HepG2 (cell line): ENCODE measurements around the gene TSNAXIP1. TPM values are rescaled to one million over a fixed set of nuclear protein-coding genes. Genes with fewer than 3 reads are reported as not detected.

Source experiments
- CAMTA2 ChIP-seq: sonication (generic); formaldehyde crosslinking; IDR thresholded peaks from 2 replicates; pipeline ENCODE4 v1.4.0; 2020; ENCODE audit warnings: mild to moderate bottlenecking, missing genetic modification reagents, borderline replicate concordance
- KDM5B ChIP-seq: sonication (generic); formaldehyde crosslinking; IDR thresholded peaks from 2 replicates; pipeline ENCODE4 v1.4.0; 2020; ENCODE audit warnings: missing genetic modification reagents, mild to moderate bottlenecking, borderline replicate concordance
- MBD4 ChIP-seq: IDR thresholded peaks from 2 replicates; pipeline ENCODE4 v1.6.1; 2012; ENCODE audit warnings: low read length, inconsistent platforms, borderline replicate concordance
- NR1H2 ChIP-seq: sonication (generic); formaldehyde crosslinking; IDR thresholded peaks from 2 replicates; pipeline ENCODE4 v1.8.1; 2022; ENCODE audit warnings: low read depth, missing genetic modification reagents, borderline replicate concordance
- NRL ChIP-seq: sonication (generic); formaldehyde crosslinking; IDR thresholded peaks from 2 replicates; pipeline ENCODE4 v1.5.0; 2020; ENCODE audit warnings: missing genetic modification reagents, mild to moderate bottlenecking, moderate library complexity, borderline replicate concordance
- ZFAT ChIP-seq: sonication (generic); formaldehyde crosslinking; conservative IDR thresholded peaks from 2 replicates; pipeline ENCODE4 v1.8.1; 2023; ENCODE audit warnings: missing genetic modification reagents, inconsistent platforms
- ZFP36L2 ChIP-seq: sonication (generic); formaldehyde crosslinking; IDR thresholded peaks from 2 replicates; pipeline ENCODE4 v1.4.0; 2020; ENCODE audit warnings: missing genetic modification reagents
- ZFYVE20 ChIP-seq: sonication (generic); formaldehyde crosslinking; IDR thresholded peaks from 2 replicates; pipeline ENCODE4 v1.8.0; 2023; ENCODE audit warnings: low read depth, mild to moderate bottlenecking, moderate library complexity, missing genetic modification reagents, borderline replicate concordance
- ZKSCAN5 ChIP-seq: sonication (generic); formaldehyde crosslinking; IDR thresholded peaks from 2 replicates; pipeline ENCODE4 v1.5.1; 2020; ENCODE audit warnings: mild to moderate bottlenecking, missing genetic modification reagents
- ZNF530 ChIP-seq: sonication (generic); formaldehyde crosslinking; IDR thresholded peaks from 2 replicates; pipeline ENCODE4 v1.5.0; 2020; ENCODE audit warnings: low read depth, mild to moderate bottlenecking, missing genetic modification reagents
- ZNF589 ChIP-seq: sonication (generic); formaldehyde crosslinking; conservative IDR thresholded peaks from 2 replicates; pipeline ENCODE4 v1.8.0; 2022; ENCODE audit warnings: mild to moderate bottlenecking, moderate library complexity, missing genetic modification reagents
- ZNF616 ChIP-seq: sonication (generic); formaldehyde crosslinking; IDR thresholded peaks from 2 replicates; pipeline ENCODE4 v1.5.0; 2020; ENCODE audit warnings: low read depth, mild to moderate bottlenecking, missing genetic modification reagents
- ZNF777 ChIP-seq: sonication (generic); formaldehyde crosslinking; IDR thresholded peaks from 2 replicates; pipeline ENCODE4 v1.4.0; 2020; ENCODE audit warnings: missing genetic modification reagents
- polyA plus RNA-seq, 8 experiments: library from polyadenylated mRNA; depleted of rRNA in 3 of 8; stranded (reverse) in 7 of 8; unstranded in 1 of 8; fragments of >200 nt; fragmentation: Illumina TruSeq in 4 of 8; extraction: Trizol in 4 of 8; gene quantifications; 2 replicates each; pipeline versions ENCODE4 v1.2.1 to v1.2.3, GENCODE V29; 2011 to 2016; ENCODE audit warnings: low read depth in 4 of 8, missing spikeins in 1 of 8, mixed read lengths in 1 of 8; ENCODE audit not compliant: insufficient read depth in 1 of 8
- total RNA-seq, 5 experiments: library from RNA; depleted of rRNA; stranded (reverse); fragments of >200 nt; fragmentation: Illumina TruSeq; extraction: Trizol; gene quantifications; 2 replicates each; pipeline ENCODE4 v1.2.3, GENCODE V29; 2016; ENCODE audit warnings: low read depth in 1 of 5
- TF ChIP-seq, protein P1 (sequence below): sonication (generic); formaldehyde crosslinking; IDR thresholded peaks from 2 replicates; pipeline ENCODE4 v1.5.1; 2020; ENCODE audit warnings: missing genetic modification reagents, mild to moderate bottlenecking, borderline replicate concordance
- TF ChIP-seq, protein P2 (sequence below): sonication (generic); formaldehyde crosslinking; IDR thresholded peaks from 2 replicates; pipeline ENCODE4 v1.4.0; 2020; ENCODE audit warnings: missing genetic modification reagents, low read depth, mild to moderate bottlenecking, borderline replicate concordance
- TF ChIP-seq, protein P3 (sequence below): IDR thresholded peaks from 2 replicates; pipeline ENCODE4 v1.6.1; 2018; ENCODE audit warnings: missing genetic modification reagents, mild to moderate bottlenecking, missing compliant biosample characterization
- TF ChIP-seq, protein P4 (sequence below): sonication (generic); formaldehyde crosslinking; IDR thresholded peaks from 2 replicates; pipeline ENCODE4 v1.5.0; 2020; ENCODE audit warnings: mild to moderate bottlenecking, low read depth, missing genetic modification reagents, borderline replicate concordance
- TF ChIP-seq, protein P5 (sequence below): sonication (generic); formaldehyde crosslinking; IDR thresholded peaks from 2 replicates; pipeline ENCODE4 v1.5.0; 2020; ENCODE audit warnings: mild to moderate bottlenecking, missing genetic modification reagents
- TF ChIP-seq, protein P6 (sequence below): sonication (generic); formaldehyde crosslinking; IDR thresholded peaks from 2 replicates; pipeline ENCODE4 v1.4.0; 2020; ENCODE audit warnings: missing genetic modification reagents, borderline replicate concordance

Gene TSNAXIP1
- total and polyA plus RNA-seq, 2 of the 13 experiments (the other 11 are each of a cell fraction or from before 2014, with no cell fraction given): 0.37 to 0.86 TPM

DNA sequence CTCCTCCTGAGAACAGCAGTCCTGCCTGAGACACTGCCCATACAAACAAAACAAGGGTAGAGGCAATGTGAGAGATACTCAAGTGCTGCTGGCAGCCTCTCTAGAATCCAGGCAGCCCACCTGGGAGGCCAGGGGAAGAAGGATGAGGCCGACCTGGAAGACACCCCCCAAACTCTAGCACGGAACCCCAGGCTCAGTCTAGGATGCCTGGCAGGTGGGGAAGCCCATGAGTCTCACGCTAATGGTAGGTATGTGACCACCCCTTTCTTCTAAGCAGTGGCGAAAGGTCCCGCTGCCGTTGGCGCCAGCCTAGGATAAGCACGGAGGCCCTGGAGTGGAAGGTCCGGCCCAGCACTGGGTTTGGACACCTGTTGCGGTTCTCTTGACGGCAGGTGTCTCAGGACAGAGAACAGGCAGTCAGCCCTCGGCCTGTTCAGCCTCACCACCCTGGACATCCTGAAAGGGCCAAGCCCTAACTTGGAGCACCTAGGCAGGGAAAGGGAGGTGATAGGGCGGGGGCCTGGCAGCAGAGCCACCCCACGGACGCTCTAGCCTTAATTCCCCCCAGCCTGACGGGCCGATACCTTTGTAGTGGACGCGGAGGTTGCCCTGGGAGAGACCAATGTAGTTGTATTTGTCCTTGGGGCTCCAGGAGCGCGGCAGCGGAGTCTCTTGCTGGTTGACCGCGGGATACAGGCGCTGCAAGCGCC lies 816 bp upstream of the TSNAXIP1 start (continued):
- TF ChIP-seq, protein P1, sequence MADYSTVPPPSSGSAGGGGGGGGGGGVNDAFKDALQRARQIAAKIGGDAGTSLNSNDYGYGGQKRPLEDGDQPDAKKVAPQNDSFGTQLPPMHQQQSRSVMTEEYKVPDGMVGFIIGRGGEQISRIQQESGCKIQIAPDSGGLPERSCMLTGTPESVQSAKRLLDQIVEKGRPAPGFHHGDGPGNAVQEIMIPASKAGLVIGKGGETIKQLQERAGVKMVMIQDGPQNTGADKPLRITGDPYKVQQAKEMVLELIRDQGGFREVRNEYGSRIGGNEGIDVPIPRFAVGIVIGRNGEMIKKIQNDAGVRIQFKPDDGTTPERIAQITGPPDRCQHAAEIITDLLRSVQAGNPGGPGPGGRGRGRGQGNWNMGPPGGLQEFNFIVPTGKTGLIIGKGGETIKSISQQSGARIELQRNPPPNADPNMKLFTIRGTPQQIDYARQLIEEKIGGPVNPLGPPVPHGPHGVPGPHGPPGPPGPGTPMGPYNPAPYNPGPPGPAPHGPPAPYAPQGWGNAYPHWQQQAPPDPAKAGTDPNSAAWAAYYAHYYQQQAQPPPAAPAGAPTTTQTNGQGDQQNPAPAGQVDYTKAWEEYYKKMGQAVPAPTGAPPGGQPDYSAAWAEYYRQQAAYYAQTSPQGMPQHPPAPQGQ (CRISPR knock-in tag): 0 out of 2 replicates have a peak, but pooled peaks have one; percentile 35
- TF ChIP-seq KDM5B (CRISPR knock-in tag) (peak; percentile 80; the same call in 1 of the 2 replicates), MBD4 (no peak), ZNF589 (CRISPR knock-in tag) (no peak), ZFAT (CRISPR knock-in tag) (no peak), ZNF530 (CRISPR knock-in tag) (no peak), ZNF616 (CRISPR knock-in tag) (no peak), CAMTA2 (CRISPR knock-in tag) (0 out of 2 replicates have a peak, but pooled peaks have one; percentile 32), ZNF777 (CRISPR knock-in tag) (0 out of 2 replicates have a peak, but pooled peaks have one; percentile 11), NR1H2 (CRISPR knock-in tag) (0 out of 2 replicates have a peak, but pooled peaks have one; percentile 58), NRL (CRISPR knock-in tag) (peak; percentile 73; the same call in 1 of the 2 replicates), ZFP36L2 (CRISPR knock-in tag) (no peak), ZKSCAN5 (CRISPR knock-in tag) (no peak), ZFYVE20 (CRISPR knock-in tag) (0 out of 2 replicates have a peak, but pooled peaks have one; percentile 20)
- TF ChIP-seq, protein P2, sequence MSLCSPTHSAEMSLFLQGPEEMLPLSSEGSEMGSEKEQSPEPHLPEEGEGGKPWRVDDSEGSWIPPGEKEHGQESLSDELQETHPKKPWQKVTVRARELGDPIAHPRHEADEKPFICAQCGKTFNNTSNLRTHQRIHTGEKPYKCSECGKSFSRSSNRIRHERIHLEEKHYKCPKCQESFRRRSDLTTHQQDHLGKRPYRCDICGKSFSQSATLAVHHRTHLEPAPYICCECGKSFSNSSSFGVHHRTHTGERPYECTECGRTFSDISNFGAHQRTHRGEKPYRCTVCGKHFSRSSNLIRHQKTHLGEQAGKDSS (CRISPR knock-in tag): no peak
- TF ChIP-seq, protein P3, sequence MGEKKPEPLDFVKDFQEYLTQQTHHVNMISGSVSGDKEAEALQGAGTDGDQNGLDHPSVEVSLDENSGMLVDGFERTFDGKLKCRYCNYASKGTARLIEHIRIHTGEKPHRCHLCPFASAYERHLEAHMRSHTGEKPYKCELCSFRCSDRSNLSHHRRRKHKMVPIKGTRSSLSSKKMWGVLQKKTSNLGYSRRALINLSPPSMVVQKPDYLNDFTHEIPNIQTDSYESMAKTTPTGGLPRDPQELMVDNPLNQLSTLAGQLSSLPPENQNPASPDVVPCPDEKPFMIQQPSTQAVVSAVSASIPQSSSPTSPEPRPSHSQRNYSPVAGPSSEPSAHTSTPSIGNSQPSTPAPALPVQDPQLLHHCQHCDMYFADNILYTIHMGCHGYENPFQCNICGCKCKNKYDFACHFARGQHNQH (CRISPR knock-in tag): no peak
- TF ChIP-seq, protein P4, sequence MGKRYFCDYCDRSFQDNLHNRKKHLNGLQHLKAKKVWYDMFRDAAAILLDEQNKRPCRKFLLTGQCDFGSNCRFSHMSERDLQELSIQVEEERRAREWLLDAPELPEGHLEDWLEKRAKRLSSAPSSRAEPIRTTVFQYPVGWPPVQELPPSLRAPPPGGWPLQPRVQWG (CRISPR knock-in tag): no peak
- TF ChIP-seq, protein P5, sequence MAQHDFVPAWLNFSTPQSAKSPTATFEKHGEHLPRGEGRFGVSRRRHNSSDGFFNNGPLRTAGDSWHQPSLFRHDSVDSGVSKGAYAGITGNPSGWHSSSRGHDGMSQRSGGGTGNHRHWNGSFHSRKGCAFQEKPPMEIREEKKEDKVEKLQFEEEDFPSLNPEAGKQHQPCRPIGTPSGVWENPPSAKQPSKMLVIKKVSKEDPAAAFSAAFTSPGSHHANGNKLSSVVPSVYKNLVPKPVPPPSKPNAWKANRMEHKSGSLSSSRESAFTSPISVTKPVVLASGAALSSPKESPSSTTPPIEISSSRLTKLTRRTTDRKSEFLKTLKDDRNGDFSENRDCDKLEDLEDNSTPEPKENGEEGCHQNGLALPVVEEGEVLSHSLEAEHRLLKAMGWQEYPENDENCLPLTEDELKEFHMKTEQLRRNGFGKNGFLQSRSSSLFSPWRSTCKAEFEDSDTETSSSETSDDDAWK (CRISPR knock-in tag): no peak
- TF ChIP-seq, protein P6, sequence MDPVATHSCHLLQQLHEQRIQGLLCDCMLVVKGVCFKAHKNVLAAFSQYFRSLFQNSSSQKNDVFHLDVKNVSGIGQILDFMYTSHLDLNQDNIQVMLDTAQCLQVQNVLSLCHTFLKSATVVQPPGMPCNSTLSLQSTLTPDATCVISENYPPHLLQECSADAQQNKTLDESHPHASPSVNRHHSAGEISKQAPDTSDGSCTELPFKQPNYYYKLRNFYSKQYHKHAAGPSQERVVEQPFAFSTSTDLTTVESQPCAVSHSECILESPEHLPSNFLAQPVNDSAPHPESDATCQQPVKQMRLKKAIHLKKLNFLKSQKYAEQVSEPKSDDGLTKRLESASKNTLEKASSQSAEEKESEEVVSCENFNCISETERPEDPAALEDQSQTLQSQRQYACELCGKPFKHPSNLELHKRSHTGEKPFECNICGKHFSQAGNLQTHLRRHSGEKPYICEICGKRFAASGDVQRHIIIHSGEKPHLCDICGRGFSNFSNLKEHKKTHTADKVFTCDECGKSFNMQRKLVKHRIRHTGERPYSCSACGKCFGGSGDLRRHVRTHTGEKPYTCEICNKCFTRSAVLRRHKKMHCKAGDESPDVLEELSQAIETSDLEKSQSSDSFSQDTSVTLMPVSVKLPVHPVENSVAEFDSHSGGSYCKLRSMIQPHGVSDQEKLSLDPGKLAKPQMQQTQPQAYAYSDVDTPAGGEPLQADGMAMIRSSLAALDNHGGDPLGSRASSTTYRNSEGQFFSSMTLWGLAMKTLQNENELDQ (CRISPR knock-in tag): no peak
